Stimulated activated CD8-positive, alpha-beta memory T cell treated with anti-CD3 and anti-CD28 coated beads, Interleukin-7, amount 100 ng/mL, for 1 hour (primary cell): ENCODE data around the gene ARHGEF25.
"Not testable (repeated sequence)": the region's sequence is repeated elsewhere in the genome, so short reads cannot be mapped to it uniquely, and the experiment has no call there.

Experiments
- DNase-seq, 2 donors: peaks; one replicate each; pipeline ENCODE4 v3.0.0-alpha.2; 2020; ENCODE audit warnings: low read depth in 2 of 2

ARHGEF25 gene

GRCh38 chr12:57611108-57611826 lies at the start of gene ARHGEF25:
Gene ARHGEF25 (plus strand): TSS chr12:57611435. CDS start chr12:57611895, 460 bp downstream.
- DNase-seq = no peak

GRCh38 chr12:57563358-57563757 lies 47.9 kb upstream of the ARHGEF25 start:
- DNase-seq = no peak

GRCh38 chr12:57564178-57564740 lies 47.0 kb upstream of the ARHGEF25 start:
- no peak for DNase-seq

GRCh38 chr12:57568838-57569237 lies 42.4 kb upstream of the ARHGEF25 start:
- no peak for DNase-seq

- no peak for DNase-seq
Measured at GRCh38 chr12:57569858-57570257, 41.4 kb upstream of the ARHGEF25 start.

- DNase-seq = not testable (repeated sequence)
Measured at GRCh38 chr12:57570438-57570837, 40.8 kb upstream of the ARHGEF25 start.

- DNase-seq = no peak
Measured at GRCh38 chr12:57571926-57572762, 39.1 kb upstream of the ARHGEF25 start.

- no peak for DNase-seq
Measured at GRCh38 chr12:57574795-57575194, 36.4 kb upstream of the ARHGEF25 start.

- DNase-seq = no peak
Measured at GRCh38 chr12:57575771-57576612, 35.2 kb upstream of the ARHGEF25 start.

GRCh38 chr12:57576613-57577160 lies 34.5 kb upstream of the ARHGEF25 start:
- no peak for DNase-seq

GRCh38 chr12:57577981-57578758 lies 33.1 kb upstream of the ARHGEF25 start:
- no peak for DNase-seq

GRCh38 chr12:57579011-57579410 lies 32.2 kb upstream of the ARHGEF25 start:
- DNase-seq = no peak

GRCh38 chr12:57579677-57580465 lies 31.4 kb upstream of the ARHGEF25 start:
- DNase-seq = no peak

GRCh38 chr12:57580466-57580795 lies 30.8 kb upstream of the ARHGEF25 start:
- no peak for DNase-seq

GRCh38 chr12:57581802-57582201 lies 29.4 kb upstream of the ARHGEF25 start:
- no peak for DNase-seq

- no peak for DNase-seq
Measured at GRCh38 chr12:57582440-57582839, 28.8 kb upstream of the ARHGEF25 start.

GRCh38 chr12:57583008-57583831 lies 28.0 kb upstream of the ARHGEF25 start:
- DNase-seq = peak; percentile 28 to 36

- no peak for DNase-seq
Measured at GRCh38 chr12:57584050-57584449, 27.2 kb upstream of the ARHGEF25 start.

GRCh38 chr12:57584690-57585089 lies 26.5 kb upstream of the ARHGEF25 start:
- no peak for DNase-seq
